WTC11 (cell line): ENCODE results near the gene ZNF407. TPM values are rescaled to one million over a fixed set of nuclear protein-coding genes. Genes with fewer than 3 reads are reported as not detected.
A peak's percentile ranks its signal among the peaks of the same experiment; 100 is the strongest.

Source experiments
- ATAC-seq: fragments of 200-7000 bp; cut with Tn5 transposase; 2 replicates; pipeline ENCODE4 v1.10.0; 2021; ENCODE audit warnings: mild to moderate bottlenecking, moderate library complexity
- CTCF ChIA-PET: fragments of 300-600 bp; sonication (Branson Sonifier 250); formaldehyde crosslinking; loops from one replicate; lab custom pipeline; 2021; ENCODE audit warnings: antibody characterized with exemption; lab: Charles Lee
- POLR2A ChIA-PET: fragments of 350-600 bp; sonication (Branson Sonifier 250); formaldehyde crosslinking; loops from one replicate; lab custom pipeline; 2021; ENCODE audit warnings: antibody characterized with exemption; lab: Charles Lee
- DNase-seq: peaks from one replicate; pipeline ENCODE4 v3.0.0; 2021; ENCODE audit warnings: low spot score
- H3K27ac Mint-ChIP-seq: 2 replicates; pipeline ENCODE4 v1.8.0; 2021; ENCODE audit warnings: mixed read lengths
- H3K27me3 Mint-ChIP-seq: 2 replicates; pipeline ENCODE4 v1.8.0; 2021; ENCODE audit warnings: low read depth, mild to moderate bottlenecking, moderate library complexity, mixed read lengths
- H3K36me3 Mint-ChIP-seq: 2 replicates; pipeline ENCODE4 v1.8.0; 2021; ENCODE audit warnings: mixed read lengths
- H3K4me1 Mint-ChIP-seq: 2 replicates; pipeline ENCODE4 v1.8.0; 2022; ENCODE audit warnings: mixed read lengths
- H3K4me3 Mint-ChIP-seq: 2 replicates; pipeline ENCODE4 v1.8.0; 2021; ENCODE audit warnings: mild to moderate bottlenecking, moderate library complexity, mixed read lengths
- H3K9me3 Mint-ChIP-seq: 2 replicates; pipeline ENCODE4 v1.8.0; 2021; ENCODE audit warnings: mixed read lengths
- ATF3 ChIP-seq: sonication (generic); formaldehyde crosslinking; conservative IDR thresholded peaks from 2 replicates; pipeline ENCODE4 v1.8.1; 2022; ENCODE audit warnings: mild to moderate bottlenecking, missing genetic modification reagents
- CDX4 ChIP-seq: fragments of 250-450 bp; sonication (Bioruptor Pico); IDR thresholded peaks from 2 replicates; pipeline ENCODE4 v1.9.0; 2021; ENCODE audit warnings: moderate library complexity, mild to moderate bottlenecking, inconsistent platforms, borderline replicate concordance
- CTCF ChIP-seq: fragments of 200-600 bp; IDR thresholded peaks from 2 replicates; pipeline ENCODE4 v1.8.0; 2022; ENCODE audit warnings: antibody characterized with exemption
- E2F1 ChIP-seq: sonication (generic); formaldehyde crosslinking; IDR thresholded peaks from 2 replicates; pipeline ENCODE4 v1.8.0; 2022; ENCODE audit warnings: mild to moderate bottlenecking, missing genetic modification reagents
- ESRRA ChIP-seq: sonication (generic); formaldehyde crosslinking; IDR thresholded peaks from 2 replicates; pipeline ENCODE4 v1.8.1; 2022; ENCODE audit warnings: mild to moderate bottlenecking, missing genetic modification reagents, borderline replicate concordance
- FOXJ3 ChIP-seq: sonication (generic); formaldehyde crosslinking; IDR thresholded peaks from 2 replicates; pipeline ENCODE4 v1.9.0; 2021; ENCODE audit warnings: missing genetic modification reagents, mild to moderate bottlenecking, borderline replicate concordance
- GTF2I ChIP-seq: fragments of 250-450 bp; sonication (Bioruptor Pico); conservative IDR thresholded peaks from 2 replicates; pipeline ENCODE4 v1.4.0; 2021; ENCODE audit warnings: mild to moderate bottlenecking
- IRF1 ChIP-seq: sonication (generic); formaldehyde crosslinking; IDR thresholded peaks from 2 replicates; pipeline ENCODE4 v1.8.0; 2023; ENCODE audit warnings: missing genetic modification reagents
- MYBL2 ChIP-seq: sonication (generic); formaldehyde crosslinking; IDR thresholded peaks from 2 replicates; pipeline ENCODE4 v1.8.1; 2023; ENCODE audit warnings: mild to moderate bottlenecking, moderate library complexity, missing genetic modification reagents
- SMAD3 ChIP-seq: sonication (generic); formaldehyde crosslinking; IDR thresholded peaks from 2 replicates; pipeline ENCODE4 v1.8.0; 2022; ENCODE audit warnings: missing genetic modification reagents, mild to moderate bottlenecking, borderline replicate concordance
- SP1 ChIP-seq: sonication (generic); formaldehyde crosslinking; conservative IDR thresholded peaks from 2 replicates; pipeline ENCODE4 v1.8.1; 2022; ENCODE audit warnings: missing genetic modification reagents
- ZNF232 ChIP-seq: sonication (generic); formaldehyde crosslinking; IDR thresholded peaks from 2 replicates; pipeline ENCODE4 v1.8.0; 2022; ENCODE audit warnings: mild to moderate bottlenecking, missing genetic modification reagents
- total RNA-seq: library from RNA; stranded (reverse); gene quantifications from 3 replicates; pipeline ENCODE4 v1.2.3, GENCODE V29; 2021
- TF ChIP-seq, protein P1 (sequence below): sonication (generic); formaldehyde crosslinking; IDR thresholded peaks from 2 replicates; pipeline ENCODE4 v1.8.1; 2022; ENCODE audit warnings: missing genetic modification reagents, borderline replicate concordance
- TF ChIP-seq, protein P2 (sequence below): sonication (generic); formaldehyde crosslinking; IDR thresholded peaks from 2 replicates; pipeline ENCODE4 v1.8.0; 2023; ENCODE audit warnings: mild to moderate bottlenecking, missing genetic modification reagents
- TF ChIP-seq, protein P3 (sequence below): sonication (generic); formaldehyde crosslinking; IDR thresholded peaks from 2 replicates; pipeline ENCODE4 v1.8.1; 2023; ENCODE audit warnings: mild to moderate bottlenecking, missing genetic modification reagents, moderate library complexity

Gene ZNF407
- total RNA-seq, 1 experiment from 2014 or later, result 6.5 TPM

- H3K36me3 Mint-ChIP-seq, result no peaks in the 10 kb centered on the region
- ChIA-PET CTCF (interaction anchor here (1.5 kb wide), 1 partner anchor 64 kb away, joined by 4 read pairs; no protein-coding TSS in a partner anchor), POLR2A (no interaction called here)
- no peaks in the 10 kb centered on the region for H3K27me3 Mint-ChIP-seq
- DNase-seq (no peak), ATAC-seq (no peak)
- no peak overlapping the region for H3K27ac Mint-ChIP-seq
- H3K4me3 Mint-ChIP-seq, result no peak overlapping the region
- H3K4me1 Mint-ChIP-seq, result peaks cover 13% of the 10 kb centered on the region
- no peaks in the 10 kb centered on the region for H3K9me3 Mint-ChIP-seq
- TF ChIP-seq FOXJ3 (CRISPR knock-in tag) (no peak), GTF2I (CRISPR knock-in tag) (no peak), IRF1 (CRISPR knock-in tag) (no peak), E2F1 (CRISPR knock-in tag) (no peak), CTCF (no peak), SP1 (CRISPR knock-in tag) (no peak), ATF3 (CRISPR knock-in tag) (no peak)
- TF ChIP-seq, protein P1, sequence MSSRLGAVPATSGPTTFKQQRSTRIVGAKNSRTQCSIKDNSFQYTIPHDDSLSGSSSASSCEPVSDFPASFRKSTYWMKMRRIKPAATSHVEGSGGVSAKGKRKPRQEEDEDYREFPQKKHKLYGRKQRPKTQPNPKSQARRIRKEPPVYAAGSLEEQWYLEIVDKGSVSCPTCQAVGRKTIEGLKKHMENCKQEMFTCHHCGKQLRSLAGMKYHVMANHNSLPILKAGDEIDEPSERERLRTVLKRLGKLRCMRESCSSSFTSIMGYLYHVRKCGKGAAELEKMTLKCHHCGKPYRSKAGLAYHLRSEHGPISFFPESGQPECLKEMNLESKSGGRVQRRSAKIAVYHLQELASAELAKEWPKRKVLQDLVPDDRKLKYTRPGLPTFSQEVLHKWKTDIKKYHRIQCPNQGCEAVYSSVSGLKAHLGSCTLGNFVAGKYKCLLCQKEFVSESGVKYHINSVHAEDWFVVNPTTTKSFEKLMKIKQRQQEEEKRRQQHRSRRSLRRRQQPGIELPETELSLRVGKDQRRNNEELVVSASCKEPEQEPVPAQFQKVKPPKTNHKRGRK, result no peak
- TF ChIP-seq, protein P2, sequence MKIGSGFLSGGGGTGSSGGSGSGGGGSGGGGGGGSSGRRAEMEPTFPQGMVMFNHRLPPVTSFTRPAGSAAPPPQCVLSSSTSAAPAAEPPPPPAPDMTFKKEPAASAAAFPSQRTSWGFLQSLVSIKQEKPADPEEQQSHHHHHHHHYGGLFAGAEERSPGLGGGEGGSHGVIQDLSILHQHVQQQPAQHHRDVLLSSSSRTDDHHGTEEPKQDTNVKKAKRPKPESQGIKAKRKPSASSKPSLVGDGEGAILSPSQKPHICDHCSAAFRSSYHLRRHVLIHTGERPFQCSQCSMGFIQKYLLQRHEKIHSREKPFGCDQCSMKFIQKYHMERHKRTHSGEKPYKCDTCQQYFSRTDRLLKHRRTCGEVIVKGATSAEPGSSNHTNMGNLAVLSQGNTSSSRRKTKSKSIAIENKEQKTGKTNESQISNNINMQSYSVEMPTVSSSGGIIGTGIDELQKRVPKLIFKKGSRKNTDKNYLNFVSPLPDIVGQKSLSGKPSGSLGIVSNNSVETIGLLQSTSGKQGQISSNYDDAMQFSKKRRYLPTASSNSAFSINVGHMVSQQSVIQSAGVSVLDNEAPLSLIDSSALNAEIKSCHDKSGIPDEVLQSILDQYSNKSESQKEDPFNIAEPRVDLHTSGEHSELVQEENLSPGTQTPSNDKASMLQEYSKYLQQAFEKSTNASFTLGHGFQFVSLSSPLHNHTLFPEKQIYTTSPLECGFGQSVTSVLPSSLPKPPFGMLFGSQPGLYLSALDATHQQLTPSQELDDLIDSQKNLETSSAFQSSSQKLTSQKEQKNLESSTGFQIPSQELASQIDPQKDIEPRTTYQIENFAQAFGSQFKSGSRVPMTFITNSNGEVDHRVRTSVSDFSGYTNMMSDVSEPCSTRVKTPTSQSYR (CRISPR knock-in tag), result no peak
Measured at GRCh38 chr18:74899554-74899953, 301.9 kb downstream of the ZNF407 start.

DNA sequence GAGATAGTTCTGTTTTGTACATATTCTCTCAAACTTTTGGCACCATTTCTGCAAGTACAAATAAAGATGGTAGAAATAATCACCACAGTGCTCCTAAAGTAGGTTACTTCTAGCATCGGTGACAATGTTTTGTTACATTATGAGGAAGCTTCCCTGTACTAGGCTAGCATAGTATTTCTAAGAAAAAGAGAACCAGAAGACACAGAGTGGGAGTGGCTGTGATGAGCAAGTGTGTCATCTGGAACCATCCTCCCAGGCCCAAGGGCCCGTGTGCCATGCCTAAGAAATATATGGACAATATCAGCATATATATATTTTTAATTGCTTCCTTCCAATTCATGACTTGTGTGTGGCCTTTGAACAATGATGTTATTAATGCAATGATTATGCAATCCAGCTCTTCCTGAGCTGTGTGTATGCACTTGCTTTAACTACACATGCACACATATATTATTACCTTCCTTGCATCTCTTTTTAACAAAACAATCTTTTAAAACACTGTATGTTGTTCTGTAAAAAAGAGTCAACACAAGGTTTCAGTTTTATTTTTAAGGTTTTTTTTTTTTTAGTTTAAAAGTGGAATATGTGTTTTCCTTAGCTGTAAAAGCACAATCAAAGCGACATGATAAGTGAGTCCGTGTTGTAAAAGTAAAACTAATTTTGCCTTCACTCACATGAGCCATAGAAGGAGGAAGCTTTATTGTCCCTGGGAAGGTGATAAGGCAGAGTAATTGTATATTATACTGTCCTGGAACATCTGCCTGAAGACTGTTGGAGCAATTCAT, 303.9 kb downstream of the ZNF407 start:
- no peak for ATAC-seq
- ChIA-PET CTCF (no interaction called here), POLR2A (no interaction called here)
- no peak for DNase-seq
- Mint-ChIP-seq H3K4me3 (no peak overlapping the region), H3K4me1 (peaks cover 23% of the 10 kb centered on the region), H3K27ac (0 out of 2 replicates have a peak overlapping the region, but pooled peaks have one; percentile 50), H3K27me3 (no peaks in the 10 kb centered on the region), H3K9me3 (no peaks in the 10 kb centered on the region), H3K36me3 (no peaks in the 10 kb centered on the region)
- TF ChIP-seq CDX4 (CRISPR knock-in tag), result no peak
- TF ChIP-seq ESRRA (CRISPR knock-in tag), result no peak
- TF ChIP-seq, protein P3, sequence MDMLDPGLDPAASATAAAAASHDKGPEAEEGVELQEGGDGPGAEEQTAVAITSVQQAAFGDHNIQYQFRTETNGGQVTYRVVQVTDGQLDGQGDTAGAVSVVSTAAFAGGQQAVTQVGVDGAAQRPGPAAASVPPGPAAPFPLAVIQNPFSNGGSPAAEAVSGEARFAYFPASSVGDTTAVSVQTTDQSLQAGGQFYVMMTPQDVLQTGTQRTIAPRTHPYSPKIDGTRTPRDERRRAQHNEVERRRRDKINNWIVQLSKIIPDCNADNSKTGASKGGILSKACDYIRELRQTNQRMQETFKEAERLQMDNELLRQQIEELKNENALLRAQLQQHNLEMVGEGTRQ (CRISPR knock-in tag), result no peak
- TF ChIP-seq ZNF232, result no peak
- no peak for TF ChIP-seq SMAD3 (CRISPR knock-in tag)
- TF ChIP-seq, protein P2 (CRISPR knock-in tag), result no peak
- no peak for TF ChIP-seq MYBL2
